Endothelial cell of umbilical vein (primary cell): Measurements from ENCODE around the gene JPT2. TPM values are rescaled to one million over a fixed set of nuclear protein-coding genes. Genes with fewer than 3 reads are reported as not detected.

Experiments
- BruUV-seq: library from RNA; stranded (reverse); fragments of 400-500 nt; replicated peaks from 2 replicates; lab custom pipeline; 2021; lab: Mats Ljungman, UMichigan
- CTCF ChIA-PET: fragments of 300-600, 350-600 bp; sonication (Branson Sonifier 250); formaldehyde crosslinking; loops from one replicate; lab custom pipeline; 2021; ENCODE audit warnings: antibody characterized with exemption, inconsistent platforms; lab: Charles Lee
- POLR2A ChIA-PET: fragments of 300-600, 350-600 bp; sonication (Branson Sonifier 250); formaldehyde crosslinking; loops from one replicate; lab custom pipeline; 2021; ENCODE audit warnings: antibody characterized with exemption, inconsistent platforms; lab: Charles Lee
- DNase-seq: peaks from one replicate; pipeline ENCODE4 v3.0.0-alpha.2; 2011; ENCODE audit warnings: low read depth, low spot score
- FAIRE-seq: peaks from 2 replicates; lab custom pipeline; 2011; peaks lifted over from hg19 to GRCh38; lab: Jason Lieb, UNC
- H2AFZ ChIP-seq: 2 replicates; pipeline ENCODE4 v1.6.0; 2012; ENCODE audit warnings: low read depth, low read length, control low read depth, inconsistent platforms
- H3K27ac ChIP-seq: 2 replicates; pipeline ENCODE4 v1.5.1; 2011; ENCODE audit warnings: low read depth, mild to moderate bottlenecking, control low read depth, low read length, moderate library complexity; ENCODE audit not compliant: insufficient read depth
- H3K27me3 ChIP-seq, 2 experiments: 2 replicates each; pipeline versions ENCODE4 v1.6.0 to v1.6.1; 2011; ENCODE audit warnings: low read length in 2 of 2, mixed read lengths in 1 of 2; ENCODE audit not compliant: control insufficient read depth in 2 of 2, insufficient read depth in 2 of 2
- H3K36me3 ChIP-seq, 2 experiments: 2 replicates in 1 of 2; 3 replicates in 1 of 2; pipeline ENCODE4 v1.5.1; 2011; ENCODE audit warnings: low read length in 2 of 2, mild to moderate bottlenecking in 1 of 2, moderate library complexity in 1 of 2; ENCODE audit not compliant: control insufficient read depth in 2 of 2, insufficient read depth in 2 of 2; ENCODE audit errors: extremely low read depth in 1 of 2
- H3K4me1 ChIP-seq: 3 replicates; pipeline ENCODE4 v1.5.1; 2011; ENCODE audit warnings: mild to moderate bottlenecking, low read length; ENCODE audit not compliant: control insufficient read depth, insufficient read depth; ENCODE audit errors: extremely low read depth
- H3K4me2 ChIP-seq: 2 replicates; pipeline ENCODE4 v1.6.1; 2011; ENCODE audit warnings: low read length, control low read depth, mixed read lengths; ENCODE audit not compliant: insufficient read depth
- H3K4me3 ChIP-seq, 3 experiments: fragments of 200-600 bp in 1 of 3; sonication (generic), shearing (Covaris generic) in 1 of 3; replicated peaks in 1 of 3; 2 replicates each; pipeline ENCODE4 v1.5.1; 2011 to 2016; ENCODE audit warnings: control low read depth in 3 of 3, low read length in 3 of 3, mild to moderate bottlenecking in 2 of 3, inconsistent platforms in 1 of 3, low read depth in 1 of 3, moderate library complexity in 1 of 3; ENCODE audit not compliant: insufficient read depth in 1 of 3
- H3K79me2 ChIP-seq: 2 replicates; pipeline ENCODE4 v1.6.0; 2012; ENCODE audit warnings: low read length, inconsistent platforms; ENCODE audit not compliant: control insufficient read depth, insufficient read depth
- H3K9ac ChIP-seq: replicated peaks from 2 replicates; pipeline ENCODE3; 2011; ENCODE audit warnings: low read length, control low read depth; ENCODE audit not compliant: insufficient read depth; ENCODE audit errors: extremely low read depth
- H3K9me1 ChIP-seq: replicated peaks from 3 replicates; pipeline ENCODE4 v1.6.0; 2011; ENCODE audit warnings: mild to moderate bottlenecking, low read length; ENCODE audit not compliant: control insufficient read depth, insufficient read depth; ENCODE audit errors: extremely low read depth
- H3K9me3 ChIP-seq: replicated peaks from 2 replicates; pipeline ENCODE4 v1.5.1; 2012; ENCODE audit warnings: low read length, inconsistent platforms; ENCODE audit not compliant: control insufficient read depth, insufficient read depth
- H4K20me1 ChIP-seq: replicated peaks from 2 replicates; pipeline ENCODE3; 2011; ENCODE audit warnings: mild to moderate bottlenecking, low read length; ENCODE audit not compliant: control insufficient read depth, insufficient read depth; ENCODE audit errors: extremely low read depth
- EZH2 ChIP-seq: IDR thresholded peaks from 2 replicates; pipeline ENCODE4 v1.6.1; 2012; ENCODE audit warnings: borderline replicate concordance, low read depth, mild to moderate bottlenecking, moderate library complexity, low read length, inconsistent platforms; ENCODE audit not compliant: severe bottlenecking
- FOS ChIP-seq: IDR thresholded peaks from 2 replicates; pipeline ENCODE4 v1.6.1; 2011; ENCODE audit warnings: mild to moderate bottlenecking, low read length, moderate library complexity, borderline replicate concordance; ENCODE audit not compliant: insufficient read depth
- GATA2 ChIP-seq: IDR thresholded peaks from 2 replicates; pipeline ENCODE4 v1.7.0; 2011; ENCODE audit warnings: low read depth, mild to moderate bottlenecking, moderate library complexity, mixed read lengths, low read length; ENCODE audit not compliant: insufficient read length, insufficient read depth
- JUN ChIP-seq: IDR thresholded peaks from 2 replicates; pipeline ENCODE4 v1.6.1; 2011; ENCODE audit warnings: borderline replicate concordance, low read depth; ENCODE audit not compliant: insufficient read length, insufficient read depth
- MYC ChIP-seq: IDR thresholded peaks from one replicate; pipeline ENCODE4 v1.6.1; 2011; ENCODE audit warnings: mild to moderate bottlenecking, low read depth, low read length
- POLR2A ChIP-seq: IDR thresholded peaks from 2 replicates; pipeline ENCODE4 v1.6.1; 2012; ENCODE audit warnings: low read depth, mild to moderate bottlenecking, control low read depth, low read length
- POLR2AphosphoS5 ChIP-seq: IDR thresholded peaks from 2 replicates; pipeline ENCODE4 v1.6.1; 2012; ENCODE audit warnings: low read depth, mild to moderate bottlenecking, control low read depth, low read length, moderate library complexity; ENCODE audit not compliant: insufficient read depth
- dilution Hi-C: fragments of 300-500 bp; cut with MboI; formaldehyde crosslinking; loops from one replicate; pipeline ENCODE4 v1.15.0; 2019; ENCODE audit warnings: low sequenced_read_pairs; ENCODE audit not compliant: extremely low pct_ligation_motif_present
- intact Hi-C: fragments of 100-400 bp; cut with micrococcal nuclease; formaldehyde crosslinking; loops from one replicate; pipeline ENCODE4 v1.10.0; 2022
- polyA plus RNA-seq, 4 experiments: library from polyadenylated mRNA; depleted of rRNA in 3 of 4; stranded (reverse) in 3 of 4; unstranded in 1 of 4; fragments of >200 nt; gene quantifications; 2 replicates each; pipeline versions ENCODE4 v1.2.1 to v1.2.3, GENCODE V29; 2011 to 2012; ENCODE audit warnings: missing spikeins in 1 of 4
- total RNA-seq: library from RNA; stranded (reverse); gene quantifications from 2 replicates; pipeline ENCODE4 v1.2.3, GENCODE V29; 2021
- TF ChIP-seq, protein P1 (sequence below), 2 donors: IDR thresholded peaks; 1 replicate in 1 of 2; 2 replicates in 1 of 2; pipeline ENCODE4 v1.5.1; 2011; ENCODE audit warnings: low read length in 2 of 2, mild to moderate bottlenecking in 2 of 2, moderate library complexity in 2 of 2, control low read depth in 1 of 2, inconsistent platforms in 1 of 2, low read depth in 1 of 2; ENCODE audit not compliant: insufficient read depth in 1 of 2; ENCODE audit errors: extremely low read depth in 1 of 2
- TF ChIP-seq, protein P2 (sequence below): IDR thresholded peaks from 2 replicates; pipeline ENCODE4 v1.6.1; 2011; ENCODE audit not compliant: insufficient read depth, insufficient read length

Gene JPT2
- total and polyA plus RNA-seq, 2 donors (not counting 3 experiments of a cell fraction or from before 2014, with no cell fraction given) = 35.8 to 93.3 TPM

DNA sequence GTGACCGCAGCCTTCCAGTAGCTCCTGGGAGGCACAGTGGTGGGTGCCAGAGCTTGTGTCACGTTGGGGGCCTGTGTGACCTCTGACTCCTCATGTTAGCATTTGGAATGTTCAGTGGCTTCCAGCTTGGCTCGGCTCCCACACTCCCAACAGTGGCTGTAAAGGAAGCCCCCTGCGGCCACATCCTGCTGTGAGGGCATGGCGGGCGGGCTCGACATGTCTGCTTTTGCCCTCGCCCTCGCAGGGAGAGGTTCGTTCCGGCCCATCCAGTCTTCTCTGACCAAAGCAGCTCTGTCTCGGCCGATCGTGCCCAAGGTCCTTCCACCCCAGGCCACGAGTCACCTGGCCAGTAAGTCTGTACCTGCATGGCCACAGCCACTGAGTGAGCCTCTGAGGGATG is 12.2 kb upstream of the JPT2 start:
- POLR2A ChIA-PET = no interaction called here
- Histone ChIP-seq H3K27ac (no peak overlapping the region), H3K4me2 (no peak overlapping the region), H3K9me3 (no peaks in the 10 kb centered on the region), H3K79me2 (no peaks in the 10 kb centered on the region), H2AFZ (no peak overlapping the region), H3K9ac (no peak overlapping the region), H3K9me1 (no peaks in the 10 kb centered on the region), H3K4me1 (no peaks in the 10 kb centered on the region), H3K36me3 (peaks cover 19 to 75% of the 10 kb centered on the region in 2 experiments), H3K27me3 (no peaks in the 10 kb centered on the region), H3K4me3 (no peak overlapping the region), H4K20me1 (no peaks in the 10 kb centered on the region)
- no peak for DNase-seq
- no peak for TF ChIP-seq FOS
- TF ChIP-seq, protein P1, sequence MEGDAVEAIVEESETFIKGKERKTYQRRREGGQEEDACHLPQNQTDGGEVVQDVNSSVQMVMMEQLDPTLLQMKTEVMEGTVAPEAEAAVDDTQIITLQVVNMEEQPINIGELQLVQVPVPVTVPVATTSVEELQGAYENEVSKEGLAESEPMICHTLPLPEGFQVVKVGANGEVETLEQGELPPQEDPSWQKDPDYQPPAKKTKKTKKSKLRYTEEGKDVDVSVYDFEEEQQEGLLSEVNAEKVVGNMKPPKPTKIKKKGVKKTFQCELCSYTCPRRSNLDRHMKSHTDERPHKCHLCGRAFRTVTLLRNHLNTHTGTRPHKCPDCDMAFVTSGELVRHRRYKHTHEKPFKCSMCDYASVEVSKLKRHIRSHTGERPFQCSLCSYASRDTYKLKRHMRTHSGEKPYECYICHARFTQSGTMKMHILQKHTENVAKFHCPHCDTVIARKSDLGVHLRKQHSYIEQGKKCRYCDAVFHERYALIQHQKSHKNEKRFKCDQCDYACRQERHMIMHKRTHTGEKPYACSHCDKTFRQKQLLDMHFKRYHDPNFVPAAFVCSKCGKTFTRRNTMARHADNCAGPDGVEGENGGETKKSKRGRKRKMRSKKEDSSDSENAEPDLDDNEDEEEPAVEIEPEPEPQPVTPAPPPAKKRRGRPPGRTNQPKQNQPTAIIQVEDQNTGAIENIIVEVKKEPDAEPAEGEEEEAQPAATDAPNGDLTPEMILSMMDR (IDR thresholded peaks at IDR 0.05; ENCODE audit: extremely low read depth in 1 of 2, insufficient read depth in 1 of 2, low read depth in 1 of 2, low read length in 2 of 2) = no peak
- TF ChIP-seq EZH2 = no peak
- TF ChIP-seq GATA2 = no peak
- no peak for TF ChIP-seq MYC
- TF ChIP-seq POLR2A = no peak
- TF ChIP-seq JUN = no peak
- TF ChIP-seq, protein P2, sequence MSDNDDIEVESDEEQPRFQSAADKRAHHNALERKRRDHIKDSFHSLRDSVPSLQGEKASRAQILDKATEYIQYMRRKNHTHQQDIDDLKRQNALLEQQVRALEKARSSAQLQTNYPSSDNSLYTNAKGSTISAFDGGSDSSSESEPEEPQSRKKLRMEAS = no peak
- no peak for TF ChIP-seq POLR2AphosphoS5
- CTCF ChIA-PET = interaction anchor here (1.1 to 1.7 kb wide), 3 partner anchors 9 to 171 kb away, joined by 3 to 6 read pairs (median 4); no protein-coding TSS in a partner anchor
- intact Hi-C loops (no loop called here), dilution Hi-C loops (no loop called here)
- no peak for FAIRE-seq
- BruUV-seq = no TSS peak
